Measurements from ENCODE around the gene TXN2.
A peak's percentile ranks its signal among the peaks of the same experiment; 100 is the strongest.

Gene TXN2

GRCh38 chr22:36480941-36481392 is 473 bp downstream of the TXN2 start:
- peak overlapping the region; percentile 98 for H3K27ac ChIP-seq

GRCh38 chr22:36478966-36479365 is 2.5 kb downstream of the TXN2 start:
- TF ChIP-seq ZFX (IDR thresholded peaks at IDR 0.05; ENCODE audit: borderline replicate concordance) (no peak), CTCF (IDR thresholded peaks at IDR 0.05) (no peak)

More at GRCh38 chr22:36480941-36481392, 473 bp downstream of the TXN2 start:
- TF ChIP-seq ZFX (IDR thresholded peaks at IDR 0.05; ENCODE audit: borderline replicate concordance): no peak
- no peak for TF ChIP-seq CTCF (IDR thresholded peaks at IDR 0.05)

GRCh38 chr22:36475341-36475740 is 6.1 kb downstream of the TXN2 start:
- TF ChIP-seq CTCF (IDR thresholded peaks at IDR 0.05): no peak
- no peak for TF ChIP-seq ZFX (IDR thresholded peaks at IDR 0.05; ENCODE audit: borderline replicate concordance)
- H3K27ac ChIP-seq: no peak overlapping the region

More at GRCh38 chr22:36478966-36479365, 2.5 kb downstream of the TXN2 start:
- H3K27ac ChIP-seq: no peak overlapping the region

GRCh38 chr22:36472689-36473088 is 8.8 kb downstream of the TXN2 start:
- TF ChIP-seq ZFX (IDR thresholded peaks at IDR 0.05; ENCODE audit: borderline replicate concordance) (no peak), CTCF (IDR thresholded peaks at IDR 0.05) (no peak)
- no peak overlapping the region for H3K27ac ChIP-seq

- TF ChIP-seq ZFX (IDR thresholded peaks at IDR 0.05; ENCODE audit: borderline replicate concordance): no peak
- no peak for TF ChIP-seq CTCF (IDR thresholded peaks at IDR 0.05)
- H3K27ac ChIP-seq: no peak overlapping the region
Observed at GRCh38 chr22:36471341-36471821, 10.1 kb downstream of the TXN2 start.

- no peak overlapping the region for H3K27ac ChIP-seq
- TF ChIP-seq CTCF (IDR thresholded peaks at IDR 0.05): no peak
- TF ChIP-seq ZFX (IDR thresholded peaks at IDR 0.05; ENCODE audit: borderline replicate concordance): no peak
Observed at GRCh38 chr22:36470994-36471331, 10.5 kb downstream of the TXN2 start.

- TF ChIP-seq CTCF (IDR thresholded peaks at IDR 0.05) (peak; percentile 95), ZFX (IDR thresholded peaks at IDR 0.05; ENCODE audit: borderline replicate concordance) (no peak)
- H3K27ac ChIP-seq: peak overlapping the region; percentile 32
Observed at GRCh38 chr22:36470162-36470993, 11.1 kb downstream of the TXN2 start.
